CD8-positive, alpha-beta memory T cell (primary cell): Measurements from ENCODE around the gene TMEM128. TPM values are rescaled to one million over a fixed set of nuclear protein-coding genes. Genes with fewer than 3 reads are reported as not detected.

Experiments used
- CTCF ChIA-PET: fragments of 350-600 bp; sonication (Branson Sonifier 250); formaldehyde crosslinking; loops from one replicate; lab custom pipeline; 2021; ENCODE audit warnings: antibody characterized with exemption; lab: Charles Lee
- POLR2A ChIA-PET: fragments of 350-600 bp; sonication (Branson Sonifier 250); formaldehyde crosslinking; loops from one replicate; lab custom pipeline; 2021; ENCODE audit warnings: antibody characterized with exemption; lab: Charles Lee
- DNase-seq, 5 donors: peaks; one replicate each; pipeline versions ENCODE4 v3.0.0 to v3.0.0-alpha.2; 2020 to 2022; ENCODE audit warnings: mixed read lengths in 1 of 5
- H3K27ac ChIP-seq: one replicate; pipeline ENCODE4 v1.7.0; 2013; ENCODE audit warnings: low read depth, mild to moderate bottlenecking, low read length, moderate library complexity
- H3K27me3 ChIP-seq: 2 replicates; pipeline ENCODE4 v1.7.0; 2013; ENCODE audit warnings: low read length, mild to moderate bottlenecking; ENCODE audit not compliant: insufficient read depth, poor library complexity, severe bottlenecking
- H3K36me3 ChIP-seq: 2 replicates; pipeline ENCODE4 v1.7.0; 2013; ENCODE audit warnings: mild to moderate bottlenecking, low read length, moderate library complexity; ENCODE audit not compliant: insufficient read depth
- H3K4me1 ChIP-seq: 2 replicates; pipeline ENCODE4 v1.7.0; 2013; ENCODE audit warnings: mild to moderate bottlenecking, low read length, moderate library complexity; ENCODE audit not compliant: insufficient read depth
- H3K4me3 ChIP-seq: 2 replicates; pipeline ENCODE4 v1.7.0; 2013; ENCODE audit warnings: mild to moderate bottlenecking, low read length
- H3K9me3 ChIP-seq: 2 replicates; pipeline ENCODE4 v1.7.0; 2013; ENCODE audit warnings: mild to moderate bottlenecking, low read length
- H3K27ac Mint-ChIP-seq, 8 donors: one replicate each; pipeline ENCODE4 v1.8.0; 2020 to 2021; ENCODE audit warnings: mixed read lengths in 8 of 8, mild to moderate bottlenecking in 6 of 8, inconsistent platforms in 3 of 8, moderate library complexity in 3 of 8
- H3K27me3 Mint-ChIP-seq, 2 donors: one replicate each; pipeline ENCODE4 v1.8.0; 2020 to 2021; ENCODE audit warnings: mixed read lengths in 2 of 2, mild to moderate bottlenecking in 1 of 2, moderate library complexity in 1 of 2
- H3K36me3 Mint-ChIP-seq, 3 donors: one replicate each; pipeline ENCODE4 v1.8.0; 2020 to 2021; ENCODE audit warnings: mixed read lengths in 3 of 3, inconsistent platforms in 1 of 3, mild to moderate bottlenecking in 1 of 3
- H3K4me1 Mint-ChIP-seq, 3 donors: one replicate each; pipeline ENCODE4 v1.8.0; 2020 to 2021; ENCODE audit warnings: mixed read lengths in 3 of 3, inconsistent platforms in 1 of 3, mild to moderate bottlenecking in 1 of 3
- H3K4me3 Mint-ChIP-seq, 7 donors: one replicate each; pipeline ENCODE4 v1.8.0; 2020 to 2021; ENCODE audit warnings: mixed read lengths in 7 of 7, mild to moderate bottlenecking in 6 of 7, moderate library complexity in 4 of 7, inconsistent platforms in 2 of 7
- H3K9me3 Mint-ChIP-seq, 5 donors: one replicate each; pipeline ENCODE4 v1.8.0; 2020 to 2022; ENCODE audit warnings: mixed read lengths in 5 of 5, mild to moderate bottlenecking in 3 of 5, moderate library complexity in 2 of 5, inconsistent platforms in 1 of 5
- polyA plus RNA-seq: library from polyadenylated mRNA; unstranded; fragments of 300-500 nt; fragmentation: Illumina TruSeq; gene quantifications from one replicate; pipeline ENCODE4 v1.2.3, GENCODE V29; 2021
- total RNA-seq, 2 experiments: library from RNA; stranded (reverse); gene quantifications; one replicate each; pipeline ENCODE4 v1.2.3, GENCODE V29; 2021

Gene TMEM128
- total and polyA plus RNA-seq, 3 experiments from 2014 or later, result 24.1 to 46.4 (median 26.6) TPM

DNA sequence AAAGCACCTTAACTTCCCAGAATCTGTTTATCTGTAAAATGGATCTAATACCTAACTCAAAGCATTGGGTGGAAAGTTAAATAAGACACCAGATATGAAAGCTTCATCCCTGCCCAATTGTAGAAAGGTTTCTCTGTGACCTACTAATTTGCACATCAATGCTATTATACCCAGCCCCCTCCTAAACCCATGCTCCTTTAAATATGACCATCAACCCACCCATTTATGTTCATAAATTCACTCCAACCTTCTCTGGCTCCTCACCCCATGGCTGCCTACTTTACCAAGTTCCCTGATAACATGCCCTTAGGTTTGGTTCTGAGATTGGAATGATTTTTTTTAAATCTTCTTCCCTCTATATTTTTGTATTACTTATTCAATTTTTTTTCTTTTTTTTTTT lies 40.1 kb upstream of the TMEM128 start:
- Mint-ChIP-seq H3K4me1 (peaks cover 61 to 82% (median 72%) of the 10 kb centered on the region in 3 donors), H3K9me3 (no peaks in the 10 kb centered on the region), H3K27me3 (no peaks in the 10 kb centered on the region), H3K27ac (peak overlapping the region in 7 of 8 donors; percentile 50 to 94 (median 70)), H3K4me3 (peak overlapping the region in 6 of 7 donors; percentile 44 to 96 (median 60)), H3K36me3 (peaks cover 12 to 75% (median 15%) of the 10 kb centered on the region in 3 donors)
- no peak for DNase-seq
- Histone ChIP-seq H3K27ac (no peak overlapping the region), H3K27me3 (no peaks in the 10 kb centered on the region), H3K36me3 (peaks cover 10% of the 10 kb centered on the region), H3K9me3 (no peaks in the 10 kb centered on the region), H3K4me3 (no peak overlapping the region), H3K4me1 (peaks cover 35% of the 10 kb centered on the region)
- CTCF ChIA-PET, result interaction anchor here (4.7 kb wide), 1 partner anchor 28 kb away, joined by 25 read pairs; no protein-coding TSS in a partner anchor
- POLR2A ChIA-PET, result interaction anchor here (1.0 kb wide), 1 partner anchor 19 kb away, joined by 3 read pairs; no protein-coding TSS in a partner anchor

DNA sequence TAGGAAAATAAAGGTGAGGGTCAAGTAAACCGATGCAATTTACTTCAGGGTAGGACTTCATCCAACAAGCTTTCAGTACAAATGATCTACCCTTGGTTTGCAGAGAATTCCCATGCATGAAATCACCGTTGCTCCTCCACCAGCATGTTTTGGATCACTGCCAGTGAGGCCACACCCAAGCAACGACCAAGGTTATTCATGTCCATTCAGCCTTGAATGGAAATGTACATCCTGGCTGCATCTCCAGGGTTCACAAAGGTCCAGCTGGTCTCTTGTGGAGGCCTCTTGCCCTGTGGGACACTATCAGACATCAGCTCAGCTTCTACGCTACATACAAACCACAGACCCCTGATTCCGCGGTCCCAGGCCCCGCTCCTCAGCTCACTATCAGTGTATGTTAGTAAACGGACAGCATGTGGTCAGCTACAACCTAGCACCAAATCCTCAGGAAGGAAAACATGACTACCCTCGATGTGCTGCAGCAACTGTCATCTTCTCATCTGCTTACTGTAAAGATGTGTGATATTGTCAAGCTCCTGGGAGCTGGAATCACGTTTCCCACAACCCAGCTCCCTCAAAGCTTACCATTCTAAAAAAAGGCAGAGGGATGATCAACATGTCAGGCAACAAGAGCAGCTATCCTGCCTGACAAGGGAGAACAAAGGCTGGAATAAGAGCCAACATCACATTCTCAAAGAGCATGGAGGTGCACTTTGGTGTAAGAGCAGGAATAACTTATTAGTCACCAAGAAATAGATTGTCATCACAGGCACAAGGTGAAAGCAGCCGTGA lies 37.0 kb upstream of the TMEM128 start:
- POLR2A ChIA-PET, result no interaction called here
- H3K9me3 Mint-ChIP-seq, result no peaks in the 10 kb centered on the region

DNA sequence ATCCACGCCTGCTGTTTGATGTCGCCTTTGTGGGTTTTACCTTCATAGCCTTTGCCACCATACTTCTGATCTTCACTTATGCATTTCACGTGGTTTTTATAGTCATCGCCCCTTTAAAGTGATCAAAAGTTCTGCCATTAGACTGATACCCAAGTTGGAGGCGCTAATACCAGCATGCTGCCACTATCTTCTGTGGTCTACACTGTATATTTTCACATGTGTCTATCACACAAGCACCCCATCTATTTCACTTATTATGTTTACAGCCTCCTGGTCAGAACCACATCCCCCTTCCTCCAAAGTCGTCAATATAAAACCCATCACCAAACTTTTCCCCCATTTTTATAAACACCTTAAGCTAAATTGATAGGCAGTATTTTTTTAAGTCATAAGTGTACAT lies 33.8 kb upstream of the TMEM128 start:
- H3K36me3 Mint-ChIP-seq, result peaks cover 31 to 91% (median 38%) of the 10 kb centered on the region in 3 donors
- CTCF ChIA-PET, result interaction anchor here (1.3 to 2.6 kb wide), 2 partner anchors 19 to 22 kb away, joined by 3 to 16 read pairs; no protein-coding TSS in a partner anchor

More for the DNA sequence above, 37.0 kb upstream of the TMEM128 start:
- Mint-ChIP-seq H3K27ac (peak overlapping the region in 5 of 8 donors; percentile 0 to 68 (median 37)), H3K27me3 (no peaks in the 10 kb centered on the region), H3K4me1 (peaks cover 45 to 81% (median 60%) of the 10 kb centered on the region in 3 donors), H3K36me3 (peaks cover 20 to 82% (median 25%) of the 10 kb centered on the region in 3 donors), H3K4me3 (peak overlapping the region in 1 of 7 donors; percentile 58)
- DNase-seq, result no peak
- Histone ChIP-seq H3K36me3 (peaks cover 29% of the 10 kb centered on the region), H3K9me3 (no peaks in the 10 kb centered on the region), H3K27me3 (no peaks in the 10 kb centered on the region), H3K4me1 (peaks cover 23% of the 10 kb centered on the region), H3K27ac (no peak overlapping the region), H3K4me3 (no peak overlapping the region)
- CTCF ChIA-PET, result interaction anchor here (1.2 to 4.7 kb wide), 4 partner anchors 10 to 25 kb away, joined by 3 to 25 read pairs (median 10); no protein-coding TSS in a partner anchor

DNA sequence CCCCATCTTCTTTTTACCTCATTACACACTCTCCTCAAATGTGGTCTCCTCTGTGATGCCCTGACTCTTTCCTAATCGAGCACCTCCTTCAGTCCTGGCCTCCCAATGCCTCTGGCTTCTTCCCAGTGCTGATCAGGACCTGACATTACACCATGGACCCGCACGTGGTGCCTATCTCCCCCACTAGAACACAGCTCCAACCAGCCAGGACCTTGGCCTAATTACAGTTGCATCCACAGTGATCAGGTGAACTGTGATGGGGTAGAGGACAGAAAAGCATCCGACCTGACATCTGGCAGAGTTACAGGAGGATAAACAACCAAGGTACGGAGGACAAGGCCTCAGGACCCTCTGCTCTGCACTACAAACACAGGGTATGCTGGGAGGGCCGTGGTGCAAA lies 29.5 kb upstream of the TMEM128 start:
- Mint-ChIP-seq H3K9me3 (no peaks in the 10 kb centered on the region), H3K4me1 (peaks cover 19 to 42% (median 27%) of the 10 kb centered on the region in 3 donors), H3K27me3 (no peaks in the 10 kb centered on the region), H3K27ac (peak overlapping the region in 5 of 8 donors; percentile 30 to 88 (median 70)), H3K36me3 (peaks cover 38 to 93% (median 53%) of the 10 kb centered on the region in 3 donors), H3K4me3 (no peak overlapping the region)
- H3K4me3 ChIP-seq, result no peak overlapping the region
- no peak overlapping the region for H3K27ac ChIP-seq
- CTCF ChIA-PET, result no interaction called here
- POLR2A ChIA-PET, result interaction anchor here (1.5 kb wide), 1 partner anchor 9 kb away, joined by 5 read pairs; no protein-coding TSS in a partner anchor
- H3K9me3 ChIP-seq, result no peaks in the 10 kb centered on the region
- H3K27me3 ChIP-seq, result no peaks in the 10 kb centered on the region
- H3K36me3 ChIP-seq, result peaks cover 43% of the 10 kb centered on the region
- DNase-seq, result no peak
- H3K4me1 ChIP-seq, result no peaks in the 10 kb centered on the region

More for the DNA sequence above, 33.8 kb upstream of the TMEM128 start:
- no peak overlapping the region for H3K4me3 ChIP-seq
- Mint-ChIP-seq H3K4me3 (peak overlapping the region in 1 of 7 donors; percentile 1), H3K4me1 (peaks cover 22 to 55% (median 34%) of the 10 kb centered on the region in 3 donors), H3K27ac (peak overlapping the region; percentile 2 to 89 (median 57)), H3K9me3 (no peaks in the 10 kb centered on the region), H3K27me3 (no peaks in the 10 kb centered on the region)
- H3K27me3 ChIP-seq, result no peaks in the 10 kb centered on the region
- H3K36me3 ChIP-seq, result peaks cover 41% of the 10 kb centered on the region
- no peaks in the 10 kb centered on the region for H3K9me3 ChIP-seq
- POLR2A ChIA-PET, result interaction anchor here (1.5 kb wide), 1 partner anchor 8 kb away, joined by 5 read pairs; the partner anchor contains the start of genes LYAR and ZBTB49
- H3K4me1 ChIP-seq, result peaks cover 6% of the 10 kb centered on the region
- DNase-seq, result no peak
- H3K27ac ChIP-seq, result no peak overlapping the region

DNA sequence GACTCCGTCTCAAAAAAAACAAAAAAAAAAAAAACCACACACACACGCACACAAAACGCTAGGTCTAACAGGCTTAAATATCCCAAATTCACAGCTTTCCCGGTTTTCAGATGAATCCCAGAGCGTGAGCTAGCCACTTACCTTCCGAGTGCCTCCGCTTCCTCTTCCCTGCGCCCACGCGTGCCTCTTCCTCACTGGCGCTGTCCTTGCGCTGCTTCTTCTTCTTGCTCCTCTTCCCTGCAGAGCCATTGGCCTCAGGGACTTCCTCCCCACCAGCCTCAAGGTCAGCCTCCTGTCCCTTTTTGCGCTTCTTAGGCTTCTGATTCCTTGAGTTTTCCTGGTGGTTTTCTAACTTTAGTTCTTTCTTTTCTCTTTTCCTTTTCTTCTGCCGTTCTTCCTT lies 26.2 kb upstream of the TMEM128 start:
- H3K27ac ChIP-seq, result no peak overlapping the region
- Mint-ChIP-seq H3K27ac (peak overlapping the region in 5 of 8 donors; percentile 45 to 88 (median 57)), H3K4me3 (peak overlapping the region in 1 of 7 donors; percentile 4), H3K27me3 (no peaks in the 10 kb centered on the region), H3K4me1 (peaks cover 44 to 53% (median 49%) of the 10 kb centered on the region in 3 donors), H3K9me3 (no peaks in the 10 kb centered on the region), H3K36me3 (peaks cover 35 to 87% (median 48%) of the 10 kb centered on the region in 3 donors)
- DNase-seq, result no peak
- no peak overlapping the region for H3K4me3 ChIP-seq
- ChIA-PET CTCF (interaction anchor here (0.8 to 3.2 kb wide), 4 partner anchors 10 to 14 kb away, joined by 3 to 13 read pairs (median 5); no protein-coding TSS in a partner anchor), POLR2A (no interaction called here)
- no peaks in the 10 kb centered on the region for H3K27me3 ChIP-seq
- H3K9me3 ChIP-seq, result no peaks in the 10 kb centered on the region
- H3K4me1 ChIP-seq, result peaks cover 21% of the 10 kb centered on the region
- peaks cover 44% of the 10 kb centered on the region for H3K36me3 ChIP-seq

DNA sequence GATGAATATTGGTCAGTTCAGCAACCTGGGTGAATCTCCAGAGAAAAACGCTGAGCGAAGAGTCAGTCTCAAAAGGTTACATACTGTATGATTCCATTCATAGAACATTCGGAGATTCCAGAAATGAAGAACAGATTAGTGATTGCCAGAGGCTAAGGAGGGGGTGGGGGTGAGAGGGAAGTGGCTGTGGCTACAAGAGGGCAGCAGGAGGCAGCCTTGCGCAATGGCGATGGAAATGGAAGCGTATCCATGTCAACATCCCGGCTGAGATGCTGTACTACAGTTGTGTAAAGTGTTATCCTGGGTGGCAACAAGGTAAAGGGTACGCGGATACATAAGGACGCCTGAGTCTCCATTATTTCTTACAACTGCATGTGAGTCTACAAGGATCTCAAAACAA lies 23.9 kb upstream of the TMEM128 start:
- POLR2A ChIA-PET, result no interaction called here
- Mint-ChIP-seq H3K4me3 (peak overlapping the region in 3 of 7 donors; percentile 37 to 78 (median 48)), H3K27ac (peak overlapping the region; percentile 61 to 99 (median 96)), H3K9me3 (no peaks in the 10 kb centered on the region), H3K4me1 (peaks cover 61 to 70% (median 68%) of the 10 kb centered on the region in 3 donors), H3K27me3 (no peaks in the 10 kb centered on the region), H3K36me3 (peaks cover 27 to 86% (median 45%) of the 10 kb centered on the region in 3 donors)
- no peaks in the 10 kb centered on the region for H3K27me3 ChIP-seq
- peaks cover 21% of the 10 kb centered on the region for H3K4me1 ChIP-seq
- H3K4me3 ChIP-seq, result no peak overlapping the region
- no peak overlapping the region for H3K27ac ChIP-seq
- H3K9me3 ChIP-seq, result no peaks in the 10 kb centered on the region
- DNase-seq, result no peak
- CTCF ChIA-PET, result interaction anchor here (1.0 kb wide), 1 partner anchor 12 kb away, joined by 10 read pairs; no protein-coding TSS in a partner anchor
- H3K36me3 ChIP-seq, result peaks cover 33% of the 10 kb centered on the region

DNA sequence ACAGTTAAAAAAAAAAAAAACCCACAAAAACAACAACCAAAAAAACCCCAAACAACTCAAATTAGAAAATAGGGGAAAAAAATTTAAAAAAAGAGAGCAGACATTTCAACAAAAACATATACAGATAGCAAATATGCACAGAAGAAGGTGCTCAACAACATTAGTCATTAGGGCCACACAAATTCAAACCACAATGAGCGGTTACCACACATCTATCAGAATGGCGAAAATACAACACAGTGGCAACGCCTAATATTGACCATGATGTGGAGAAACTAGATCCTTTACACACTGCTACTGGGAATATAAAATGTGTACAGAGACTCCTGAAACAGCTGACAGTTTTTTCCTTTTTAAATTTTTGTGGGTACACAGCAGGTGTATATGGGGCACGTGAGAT lies 22.5 kb upstream of the TMEM128 start:
- Mint-ChIP-seq H3K36me3 (peaks cover 25 to 84% (median 49%) of the 10 kb centered on the region in 3 donors), H3K27me3 (no peaks in the 10 kb centered on the region), H3K9me3 (no peaks in the 10 kb centered on the region), H3K4me3 (peak overlapping the region; percentile 51 to 95 (median 83)), H3K4me1 (peaks cover 75 to 84% (median 82%) of the 10 kb centered on the region in 3 donors), H3K27ac (peak overlapping the region; percentile 87 to 99 (median 97))
- Histone ChIP-seq H3K27me3 (no peaks in the 10 kb centered on the region), H3K27ac (peak overlapping the region; percentile 100), H3K4me3 (no peak overlapping the region), H3K36me3 (peaks cover 33% of the 10 kb centered on the region), H3K9me3 (no peaks in the 10 kb centered on the region), H3K4me1 (peaks cover 21% of the 10 kb centered on the region)
- ChIA-PET CTCF (interaction anchor here (0.9 to 3.2 kb wide), 5 partner anchors 11 to 78 kb away, joined by 3 to 35 read pairs (median 4); partner anchors contain the start of gene TMEM128), POLR2A (interaction anchor here (0.5 to 3.7 kb wide), 5 partner anchors 10 to 33 kb away, joined by 3 to 21 read pairs (median 3); partner anchors contain the start of genes LYAR, TMEM128 and ZBTB49)
- DNase-seq, result peak in 1 of 5 donors; percentile 10
